UCSD-AML1 (cell line): ENCODE data around the gene RAB30.

ENCODE experiments used
- DNase-seq: peaks from one replicate; lab custom pipeline; 2025; ENCODE audit not compliant: unreplicated experiment; lab: John Stamatoyannopoulos, UW

Gene RAB30, protein sequence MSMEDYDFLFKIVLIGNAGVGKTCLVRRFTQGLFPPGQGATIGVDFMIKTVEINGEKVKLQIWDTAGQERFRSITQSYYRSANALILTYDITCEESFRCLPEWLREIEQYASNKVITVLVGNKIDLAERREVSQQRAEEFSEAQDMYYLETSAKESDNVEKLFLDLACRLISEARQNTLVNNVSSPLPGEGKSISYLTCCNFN

DNA sequence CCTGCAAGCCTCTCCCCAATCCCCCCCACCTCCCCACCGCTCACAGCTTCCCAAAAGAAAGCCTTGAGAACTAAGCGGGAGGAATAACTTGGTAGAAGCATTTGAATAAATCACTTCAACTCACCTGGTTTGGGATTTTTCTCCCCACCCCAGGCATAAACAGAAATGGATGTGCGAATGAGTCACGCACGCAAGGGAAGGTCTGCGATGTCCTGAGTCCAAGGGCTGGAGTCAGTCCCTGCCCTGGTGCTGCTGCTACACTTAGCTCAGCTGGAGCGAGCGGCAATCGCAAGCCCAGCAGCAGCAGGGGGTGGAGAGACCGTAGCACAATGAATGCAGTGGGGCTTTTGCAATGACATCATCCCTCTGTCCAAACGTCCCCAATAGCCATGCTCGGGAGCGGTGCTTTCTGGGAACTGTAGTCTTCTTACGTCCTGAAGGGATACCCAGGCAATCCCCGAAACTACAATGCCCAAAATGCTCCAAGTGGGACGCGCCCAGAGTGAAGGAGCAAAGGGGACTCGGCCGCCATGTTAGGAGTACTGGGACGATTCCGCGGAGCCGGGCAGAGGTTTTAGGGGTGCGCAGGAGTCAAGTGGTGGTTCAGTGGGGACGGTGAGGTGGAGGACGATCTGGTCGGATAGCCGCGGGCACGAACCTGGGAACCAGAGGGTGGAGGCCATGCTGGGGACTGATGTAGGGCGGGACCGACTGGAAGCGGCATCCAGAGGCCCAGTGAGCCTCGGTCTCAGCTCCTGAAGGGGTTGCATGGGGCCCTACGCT, at the start of gene RAB30:
RAB30 (minus strand) TSS at position 331 of the 783 bp plus-strand sequence. CDS start 74,581 bp downstream, outside the sequence.
- DNase-seq, result peak; percentile 91

- DNase-seq, result no peak
Observed at GRCh38 chr11:83120327-83120726, 48.6 kb upstream of the RAB30 start.

GRCh38 chr11:83119216-83119615, 47.5 kb upstream of the RAB30 start:
- DNase-seq, result no peak

- DNase-seq, result no peak
Observed at GRCh38 chr11:83118814-83119213, 47.1 kb upstream of the RAB30 start.

DNA sequence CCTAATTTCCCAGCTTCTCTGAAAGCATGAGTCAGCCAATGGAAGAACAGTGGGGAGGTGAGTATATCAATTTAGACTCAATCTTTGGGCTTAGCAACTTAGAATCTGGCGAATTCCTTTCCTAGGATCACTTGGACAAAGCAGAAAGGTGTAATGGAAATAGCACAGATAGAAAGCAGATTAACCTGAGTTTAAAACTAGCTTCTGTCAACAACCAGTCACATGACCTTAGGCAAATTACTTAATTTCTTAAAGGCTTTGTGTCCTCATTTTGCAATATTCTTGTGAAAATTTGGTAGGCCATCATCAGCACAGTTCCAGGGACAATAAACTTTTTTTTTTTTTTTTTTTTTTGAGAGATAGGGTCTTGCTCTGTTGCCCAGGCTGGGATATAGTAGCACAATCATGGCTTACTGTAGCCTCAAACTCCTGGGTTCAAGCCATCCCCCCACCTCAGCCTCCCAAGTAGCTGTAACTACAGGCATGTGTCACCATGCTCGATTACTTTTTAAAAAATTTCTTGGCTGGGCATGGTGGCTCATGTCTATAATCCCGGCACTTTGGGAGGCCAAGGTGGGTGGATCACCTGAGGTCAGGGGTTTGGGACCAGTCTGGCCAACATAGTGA, 44.4 kb upstream of the RAB30 start:
- no peak for DNase-seq

DNA sequence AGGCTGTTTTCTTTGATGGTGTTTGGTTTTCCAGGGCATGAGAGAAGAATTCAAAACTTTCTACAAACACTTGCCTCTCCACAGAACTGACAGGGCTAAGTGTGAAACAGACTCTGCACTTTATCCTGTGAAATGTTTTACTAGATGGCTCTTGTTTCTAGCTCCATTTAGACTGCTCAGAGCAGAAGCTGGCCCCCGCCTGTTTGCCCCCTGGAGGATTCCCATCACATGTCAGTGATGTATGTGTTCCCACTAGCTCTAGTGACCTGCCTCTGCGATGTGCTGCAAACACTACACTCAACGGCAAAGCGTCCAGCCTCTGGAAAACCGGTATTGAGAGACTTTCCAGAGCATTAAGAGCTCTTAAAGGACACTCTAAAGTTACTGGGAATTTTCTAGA, 43.9 kb upstream of the RAB30 start:
- no peak for DNase-seq

DNA sequence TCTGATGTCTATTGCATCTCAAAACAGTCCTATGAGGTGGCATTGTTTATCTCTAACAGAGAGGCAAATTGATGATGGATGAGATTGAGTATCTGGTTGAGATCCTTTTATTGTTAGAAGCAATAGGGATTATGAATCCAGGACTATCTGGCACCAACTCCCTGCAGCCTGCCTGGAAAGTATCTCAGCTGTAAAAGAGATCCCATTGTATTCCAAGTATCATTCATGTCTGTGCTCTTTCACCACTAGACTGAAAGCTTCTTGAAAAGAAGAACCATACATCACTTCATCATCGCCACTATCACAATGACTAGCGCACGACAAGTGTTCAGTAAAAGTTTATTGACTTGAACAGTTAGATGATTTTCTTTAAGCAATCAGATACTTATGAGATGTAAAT, 43.3 kb upstream of the RAB30 start:
- no peak for DNase-seq

GRCh38 chr11:83112886-83113285, 41.2 kb upstream of the RAB30 start:
- no peak for DNase-seq

DNA sequence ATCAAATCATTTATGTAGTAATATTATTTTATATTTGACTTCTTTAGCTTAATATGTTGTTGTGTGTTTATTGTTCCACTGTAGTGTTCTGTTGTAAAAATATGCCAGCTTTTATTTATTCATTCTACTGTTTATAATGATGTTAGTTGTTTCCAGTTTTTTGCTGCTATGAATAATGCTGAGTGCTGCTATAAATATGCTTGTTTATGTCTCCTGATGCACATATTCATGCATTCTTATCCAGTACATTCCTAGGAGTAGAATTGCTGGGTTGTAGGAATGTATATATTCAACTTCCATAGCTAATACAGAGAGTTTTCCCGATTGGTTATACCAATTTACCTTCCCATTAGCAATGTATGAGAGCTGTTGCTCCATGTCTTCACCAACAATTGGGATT, 33.5 kb upstream of the RAB30 start:
- DNase-seq, result no peak

DNA sequence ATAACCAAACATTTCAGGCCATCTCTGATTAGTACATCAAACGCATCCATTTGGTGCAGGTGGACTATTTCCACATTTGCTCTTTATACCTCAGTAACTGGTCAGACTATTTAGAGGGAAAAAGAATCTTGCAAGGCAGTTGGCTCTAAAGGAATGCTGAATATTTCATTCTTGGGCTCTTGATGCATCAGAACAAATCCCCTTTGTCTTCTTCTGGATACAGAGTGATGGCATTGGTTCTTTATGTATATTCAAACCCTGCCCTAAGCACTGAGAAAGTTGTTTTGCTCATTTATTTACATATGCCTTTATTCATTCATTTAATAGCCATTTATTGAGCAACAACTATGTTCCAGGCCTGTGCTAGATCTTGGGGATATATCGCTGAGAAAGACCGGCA, 31.1 kb upstream of the RAB30 start:
- DNase-seq, result no peak

DNA sequence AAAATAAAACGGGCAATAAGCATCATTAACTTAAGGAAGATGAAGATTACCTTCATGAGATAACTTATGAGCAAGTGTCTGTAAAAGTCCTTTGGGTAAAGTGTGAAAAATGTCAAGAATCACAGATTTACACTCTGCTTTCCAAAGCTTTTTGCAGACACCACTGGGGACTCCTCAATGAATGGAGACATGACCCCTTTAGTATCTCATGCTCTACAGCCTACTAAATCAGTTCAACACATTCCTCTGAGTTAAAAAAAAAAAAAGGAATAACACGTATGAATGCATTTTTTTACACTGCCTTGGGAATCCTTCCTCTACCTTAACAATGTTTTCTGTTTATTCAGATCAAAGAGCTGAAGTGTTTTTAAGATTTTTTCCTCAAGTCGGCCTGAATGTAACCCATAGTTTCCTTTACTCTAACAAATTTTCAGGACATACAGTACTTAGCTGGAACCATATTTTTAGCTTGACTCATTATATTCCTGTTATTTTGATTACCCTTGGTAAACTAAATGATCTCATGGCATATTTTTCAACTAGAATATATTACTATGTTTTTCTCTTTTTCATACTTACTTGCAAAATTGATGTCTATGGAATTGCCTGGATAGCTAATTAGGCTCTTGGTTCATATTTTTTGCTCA, 25.9 kb upstream of the RAB30 start:
- DNase-seq, result no peak

DNA sequence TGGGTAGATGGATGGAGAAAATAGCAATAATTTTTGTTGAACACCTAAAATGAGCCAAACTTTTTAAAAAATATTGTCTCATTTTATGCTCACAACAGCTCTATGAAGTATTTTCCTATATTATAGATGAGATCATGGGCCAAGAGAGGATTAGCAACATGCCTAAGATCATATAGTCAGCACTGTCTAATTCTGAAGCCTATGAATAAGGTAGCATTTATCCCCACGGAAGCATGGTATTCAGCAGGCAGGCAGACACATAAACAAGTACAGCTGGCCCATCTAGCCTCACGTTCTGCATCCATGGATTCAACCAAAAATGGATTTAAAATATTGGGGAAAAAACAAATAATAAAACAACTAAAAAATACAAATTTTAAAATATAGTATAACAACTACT, 21.9 kb upstream of the RAB30 start:
- DNase-seq, result no peak

DNA sequence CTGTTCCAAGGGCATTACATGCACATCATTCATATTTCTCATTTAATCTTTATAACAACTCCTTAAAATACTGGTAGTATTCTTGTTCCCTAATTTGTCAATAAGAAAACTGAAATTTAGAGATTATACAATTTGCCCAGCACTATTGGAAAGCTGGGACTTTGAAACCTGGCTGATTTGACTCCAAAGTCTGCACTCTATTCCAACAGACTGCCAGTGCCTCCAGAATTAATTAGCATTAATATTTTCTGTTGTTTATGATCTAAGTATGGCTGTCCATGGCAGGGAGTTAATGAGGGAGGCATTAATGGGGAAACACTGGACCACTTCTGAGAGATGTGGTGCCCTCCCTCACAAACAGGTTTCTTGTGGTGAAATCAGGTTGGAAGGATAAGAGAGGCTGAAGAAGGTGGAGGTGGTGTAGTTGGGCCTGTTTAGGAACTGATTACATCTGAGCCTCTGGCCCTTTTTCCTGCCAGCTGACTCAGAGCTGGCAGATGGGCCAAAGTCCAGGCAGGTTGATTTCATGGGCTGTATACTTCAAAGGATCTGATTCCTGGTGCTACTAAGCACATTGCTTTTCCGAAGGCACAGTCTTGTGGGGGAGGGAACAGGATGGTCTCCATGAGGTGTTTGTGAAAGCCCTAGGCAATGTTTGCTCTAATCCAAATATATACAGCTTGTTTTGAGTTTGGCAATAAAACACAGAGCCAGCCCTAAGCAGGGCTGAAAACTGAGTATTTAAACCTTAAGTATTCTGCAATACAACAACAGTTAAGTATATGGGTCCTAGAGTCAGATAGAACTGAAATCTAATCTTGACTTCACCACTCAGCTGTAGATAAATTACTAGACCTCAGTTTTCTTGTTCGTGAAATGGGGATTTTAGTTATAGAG, 21.0 kb upstream of the RAB30 start:
- DNase-seq, result no peak

- DNase-seq, result no peak
Observed at GRCh38 chr11:83088965-83089364, 17.3 kb upstream of the RAB30 start.

DNA sequence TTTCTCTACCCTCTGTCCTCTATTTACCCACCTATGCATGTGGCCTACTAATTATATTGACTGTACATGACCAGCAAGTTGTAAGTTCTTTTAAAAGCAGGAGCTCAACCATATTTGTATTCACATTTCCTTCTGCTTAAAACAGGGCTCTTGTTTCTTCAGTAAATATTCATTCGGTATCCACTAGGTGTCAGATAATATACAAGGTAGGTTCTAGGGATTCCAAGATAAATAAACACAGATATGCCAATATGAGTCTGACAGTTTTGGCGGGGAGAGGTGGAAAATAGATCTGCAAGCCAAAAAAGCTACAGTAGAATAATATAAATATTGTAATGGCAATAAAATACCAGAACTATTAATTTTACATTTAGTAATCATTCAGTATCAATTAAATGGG, 15.3 kb upstream of the RAB30 start:
- DNase-seq, result no peak

DNA sequence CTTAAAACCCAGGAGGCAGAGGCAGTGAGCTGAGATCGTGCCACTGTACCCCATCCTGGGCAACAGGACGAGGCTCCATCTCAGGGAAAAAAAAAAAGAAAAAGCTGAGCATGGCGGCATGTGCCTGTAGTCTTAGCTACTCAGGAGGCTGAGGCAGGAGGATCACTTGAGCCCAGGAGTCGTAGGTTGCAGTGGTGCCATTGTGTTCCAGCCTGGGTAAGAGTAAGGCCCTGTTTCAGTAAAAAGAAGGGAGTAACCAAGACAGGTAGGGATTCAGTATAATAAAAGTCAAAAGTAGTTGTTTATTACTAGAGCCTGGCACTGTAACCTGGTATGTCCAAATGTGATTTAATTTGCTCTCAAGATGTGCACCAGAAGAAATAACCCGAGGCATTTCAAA, 8.1 kb upstream of the RAB30 start:
- no peak for DNase-seq

- DNase-seq, result no peak
Observed at GRCh38 chr11:83078269-83078668, 6.6 kb upstream of the RAB30 start.

- DNase-seq, result no peak
Observed at GRCh38 chr11:83073884-83074283, 2.2 kb upstream of the RAB30 start.

GRCh38 chr11:83073258-83073657, 1.6 kb upstream of the RAB30 start:
- no peak for DNase-seq

GRCh38 chr11:83072350-83073242, 899 bp upstream of the RAB30 start:
- peak; percentile 8 for DNase-seq
